Measurements from ENCODE around the gene SYNPO2. TPM values are rescaled to one million over a fixed set of nuclear protein-coding genes. Genes with fewer than 3 reads are reported as not detected.

The SYNPO2 gene
- total RNA-seq, 1 experiment from 2014 or later = 0.26 TPM

DNA sequence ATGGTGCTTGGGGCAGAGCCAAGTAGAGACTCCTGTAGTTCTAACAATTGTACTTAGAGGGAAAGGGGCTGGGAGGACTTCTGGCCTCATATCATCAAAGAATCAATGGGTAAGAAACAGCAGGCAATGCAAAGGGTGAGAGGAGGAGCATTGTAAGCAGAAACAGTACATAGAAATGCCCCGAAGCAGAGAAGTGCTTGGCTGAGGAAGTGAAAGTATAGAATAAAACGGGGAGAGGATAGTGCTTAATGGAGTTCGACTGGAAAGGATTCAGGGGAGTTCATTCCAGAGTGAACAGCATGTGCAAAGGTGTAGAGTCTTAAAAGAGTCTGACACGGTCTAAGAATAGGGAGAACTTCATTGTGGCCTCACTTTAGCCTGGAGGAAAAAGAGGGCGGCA is 103.0 kb downstream of the SYNPO2 start:
- no peak overlapping the region for H3K4me3 ChIP-seq (ENCODE audit: low read depth, low read length, poor library complexity, severe bottlenecking)
- TF ChIP-seq EZH2 (IDR thresholded peaks at IDR 0.05; ENCODE audit: borderline replicate concordance, low read depth, low read length, poor library complexity, severe bottlenecking) = no peak
- TF ChIP-seq, protein P1, sequence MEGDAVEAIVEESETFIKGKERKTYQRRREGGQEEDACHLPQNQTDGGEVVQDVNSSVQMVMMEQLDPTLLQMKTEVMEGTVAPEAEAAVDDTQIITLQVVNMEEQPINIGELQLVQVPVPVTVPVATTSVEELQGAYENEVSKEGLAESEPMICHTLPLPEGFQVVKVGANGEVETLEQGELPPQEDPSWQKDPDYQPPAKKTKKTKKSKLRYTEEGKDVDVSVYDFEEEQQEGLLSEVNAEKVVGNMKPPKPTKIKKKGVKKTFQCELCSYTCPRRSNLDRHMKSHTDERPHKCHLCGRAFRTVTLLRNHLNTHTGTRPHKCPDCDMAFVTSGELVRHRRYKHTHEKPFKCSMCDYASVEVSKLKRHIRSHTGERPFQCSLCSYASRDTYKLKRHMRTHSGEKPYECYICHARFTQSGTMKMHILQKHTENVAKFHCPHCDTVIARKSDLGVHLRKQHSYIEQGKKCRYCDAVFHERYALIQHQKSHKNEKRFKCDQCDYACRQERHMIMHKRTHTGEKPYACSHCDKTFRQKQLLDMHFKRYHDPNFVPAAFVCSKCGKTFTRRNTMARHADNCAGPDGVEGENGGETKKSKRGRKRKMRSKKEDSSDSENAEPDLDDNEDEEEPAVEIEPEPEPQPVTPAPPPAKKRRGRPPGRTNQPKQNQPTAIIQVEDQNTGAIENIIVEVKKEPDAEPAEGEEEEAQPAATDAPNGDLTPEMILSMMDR (conservative IDR thresholded peaks at IDR 0.05; ENCODE audit: low read depth, low read length) = no peak
- H3K27me3 ChIP-seq (replicated peaks; ENCODE audit: insufficient read depth, low read depth, low read length, poor library complexity) = no peaks in the 10 kb centered on the region
- BruUV-seq (replicated peaks) = no TSS peak
- CTCF ChIA-PET = no interaction called here
- no peak overlapping the region for H3K27ac ChIP-seq (ENCODE audit: low read depth, low read length, poor library complexity, severe bottlenecking)
- no peak for DNase-seq (ENCODE audit: low spot score)
- POLR2A ChIA-PET (ENCODE audit: low non-redundant PET) = no interaction called here
- no peaks in the 10 kb centered on the region for H3K9me3 ChIP-seq (ENCODE audit: low read depth, low read length, poor library complexity, severe bottlenecking)
- no peaks in the 10 kb centered on the region for H3K36me3 ChIP-seq (ENCODE audit: insufficient read depth, low read length, poor library complexity, severe bottlenecking)
- intact Hi-C loops (cut with micrococcal nuclease; ENCODE audit: unreplicated experiment) = no loop called here
- no peaks in the 10 kb centered on the region for H3K4me1 ChIP-seq (ENCODE audit: insufficient read depth, low read length, poor library complexity, severe bottlenecking)

DNA sequence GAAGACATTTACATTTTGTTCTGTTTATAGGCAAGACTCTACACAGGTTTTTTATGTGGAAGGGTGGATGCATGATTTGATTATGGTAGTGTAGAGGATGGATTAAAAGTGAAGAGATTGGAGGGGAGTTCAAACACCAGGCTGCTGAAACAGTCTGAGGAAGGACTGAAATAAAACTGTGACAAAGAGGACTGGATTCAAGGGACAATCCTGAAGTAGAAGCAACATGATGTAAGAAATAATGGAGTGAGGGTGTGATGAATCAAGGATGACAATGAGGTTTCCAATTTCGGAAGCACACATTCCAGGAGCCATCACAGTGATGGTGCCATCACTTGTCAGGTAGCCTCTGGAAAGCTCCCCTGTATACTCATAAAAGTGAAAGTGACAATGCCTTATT is 103.5 kb downstream of the SYNPO2 start:
- TF ChIP-seq, protein P1 (conservative IDR thresholded peaks at IDR 0.05; ENCODE audit: low read depth, low read length) = no peak
- no peak for TF ChIP-seq EZH2 (IDR thresholded peaks at IDR 0.05; ENCODE audit: borderline replicate concordance, low read depth, low read length, poor library complexity, severe bottlenecking)
- CTCF ChIA-PET = no interaction called here
- H3K27me3 ChIP-seq (replicated peaks; ENCODE audit: insufficient read depth, low read depth, low read length, poor library complexity) = no peaks in the 10 kb centered on the region
- no peak overlapping the region for H3K27ac ChIP-seq (ENCODE audit: low read depth, low read length, poor library complexity, severe bottlenecking)
- BruUV-seq (replicated peaks) = no TSS peak
- POLR2A ChIA-PET (ENCODE audit: low non-redundant PET) = no interaction called here
- intact Hi-C loops (cut with micrococcal nuclease; ENCODE audit: unreplicated experiment) = no loop called here
- no peak overlapping the region for H3K4me3 ChIP-seq (ENCODE audit: low read depth, low read length, poor library complexity, severe bottlenecking)
- no peaks in the 10 kb centered on the region for H3K36me3 ChIP-seq (ENCODE audit: insufficient read depth, low read length, poor library complexity, severe bottlenecking)
- no peaks in the 10 kb centered on the region for H3K9me3 ChIP-seq (ENCODE audit: low read depth, low read length, poor library complexity, severe bottlenecking)
- H3K4me1 ChIP-seq (ENCODE audit: insufficient read depth, low read length, poor library complexity, severe bottlenecking) = no peaks in the 10 kb centered on the region
- no peak for DNase-seq (ENCODE audit: low spot score)

DNA sequence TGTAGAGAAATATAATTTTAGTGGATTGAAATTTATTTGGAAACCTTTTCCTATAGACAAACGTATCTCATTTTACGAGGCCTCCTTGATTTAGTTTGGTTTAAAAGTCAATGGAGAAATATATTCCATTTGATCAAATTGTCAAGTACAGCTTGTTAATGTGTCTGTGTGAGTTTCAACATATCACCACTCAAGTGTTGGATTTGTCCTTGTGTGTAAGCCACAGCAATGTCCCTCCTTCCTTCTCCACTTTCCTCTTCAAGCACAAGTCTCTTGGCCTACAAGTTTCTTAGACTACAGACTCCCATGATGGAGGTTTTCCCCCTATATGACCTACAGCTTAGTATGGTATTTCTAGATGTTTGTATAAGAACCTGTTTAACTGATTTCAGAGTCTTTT is 104.7 kb downstream of the SYNPO2 start:
- TF ChIP-seq, protein P1 (conservative IDR thresholded peaks at IDR 0.05; ENCODE audit: low read depth, low read length) = no peak
- no peak for TF ChIP-seq EZH2 (IDR thresholded peaks at IDR 0.05; ENCODE audit: borderline replicate concordance, low read depth, low read length, poor library complexity, severe bottlenecking)
- intact Hi-C loops (cut with micrococcal nuclease; ENCODE audit: unreplicated experiment) = no loop called here
- CTCF ChIA-PET = no interaction called here
- Histone ChIP-seq H3K27ac (ENCODE audit: low read depth, low read length, poor library complexity, severe bottlenecking) (no peak overlapping the region), H3K4me1 (ENCODE audit: insufficient read depth, low read length, poor library complexity, severe bottlenecking) (no peaks in the 10 kb centered on the region), H3K4me3 (ENCODE audit: low read depth, low read length, poor library complexity, severe bottlenecking) (no peak overlapping the region), H3K27me3 (replicated peaks; ENCODE audit: insufficient read depth, low read depth, low read length, poor library complexity) (no peaks in the 10 kb centered on the region), H3K9me3 (ENCODE audit: low read depth, low read length, poor library complexity, severe bottlenecking) (no peaks in the 10 kb centered on the region), H3K36me3 (ENCODE audit: insufficient read depth, low read length, poor library complexity, severe bottlenecking) (no peaks in the 10 kb centered on the region)
- no peak for DNase-seq (ENCODE audit: low spot score)
- no TSS peak for BruUV-seq (replicated peaks)
- POLR2A ChIA-PET (ENCODE audit: low non-redundant PET) = interaction anchor here (0.6 kb wide), 1 partner anchor 364 kb away, joined by 3 read pairs; no protein-coding TSS in a partner anchor

Measured in A673 (cell line).